ENCODE data around the gene FARP2. TPM values are rescaled to one million over a fixed set of nuclear protein-coding genes. Genes with fewer than 3 reads are reported as not detected.

The FARP2 gene
- total RNA-seq, 2 donors from 2014 or later = 48.1 to 67.4 TPM

DNA sequence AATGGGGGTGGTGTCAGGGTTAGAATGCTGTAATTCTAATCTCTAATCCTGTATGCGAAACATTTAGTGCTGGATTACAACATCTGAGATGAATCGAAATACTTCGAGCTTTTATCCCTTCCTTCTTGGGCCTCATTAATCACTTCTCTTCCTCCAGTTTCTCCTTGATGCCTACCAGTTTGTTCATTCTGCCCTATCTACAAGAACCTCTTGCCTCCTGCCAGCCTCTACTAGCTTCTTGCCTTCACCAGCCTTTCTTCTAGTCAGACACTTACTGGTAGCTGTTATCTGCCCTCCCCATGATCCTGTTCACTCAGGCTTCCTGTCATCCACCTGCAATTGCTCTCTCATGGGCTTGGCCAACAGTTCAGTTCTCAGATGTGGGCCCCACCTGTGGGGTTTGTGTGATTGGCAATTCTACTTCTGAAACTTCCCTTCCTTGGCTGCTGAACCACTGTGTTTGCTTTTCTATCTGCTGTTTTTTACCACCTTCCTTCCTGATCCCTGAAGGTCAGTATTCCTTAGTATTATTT is 15.4 kb upstream of the FARP2 start:
- no peak for TF ChIP-seq CTCF (IDR thresholded peaks at IDR 0.05)
- H3K27ac ChIP-seq = peak overlapping the region; percentile 70 to 74
- no peak for ATAC-seq (ENCODE audit: insufficient number of reproducible peaks, low FRiP score, low read depth)

GRCh38 chr2:241344925-241345651 is 11.0 kb upstream of the FARP2 start:
- no peaks in the 10 kb centered on the region for H3K27me3 ChIP-seq (replicated peaks; ENCODE audit: insufficient read depth)
- no peak overlapping the region for H3K4me3 ChIP-seq
- H3K36me3 ChIP-seq = peaks cover 74% of the 10 kb centered on the region
- ATAC-seq (ENCODE audit: insufficient number of reproducible peaks, low FRiP score, low read depth) = no peak
- H3K4me1 ChIP-seq (ENCODE audit: control insufficient read depth in 1 of 2, low read depth in 2 of 2) = peaks cover 7 to 12% of the 10 kb centered on the region in 2 donors
- H3K9me3 ChIP-seq = no peaks in the 10 kb centered on the region
- no peak for DNase-seq (ENCODE audit: low spot score)
- TF ChIP-seq CTCF (IDR thresholded peaks at IDR 0.05) = no peak
- no peak overlapping the region for H3K27ac ChIP-seq

More for the DNA sequence above, 15.4 kb upstream of the FARP2 start:
- Histone ChIP-seq H3K9me3 (no peaks in the 10 kb centered on the region), H3K36me3 (peaks cover 62% of the 10 kb centered on the region), H3K4me3 (no peak overlapping the region), H3K4me1 (ENCODE audit: control insufficient read depth in 1 of 2, low read depth in 2 of 2) (peaks cover 10 to 19% of the 10 kb centered on the region in 2 donors), H3K27me3 (replicated peaks; ENCODE audit: insufficient read depth) (no peaks in the 10 kb centered on the region)
- no peak for DNase-seq (ENCODE audit: low spot score)

DNA sequence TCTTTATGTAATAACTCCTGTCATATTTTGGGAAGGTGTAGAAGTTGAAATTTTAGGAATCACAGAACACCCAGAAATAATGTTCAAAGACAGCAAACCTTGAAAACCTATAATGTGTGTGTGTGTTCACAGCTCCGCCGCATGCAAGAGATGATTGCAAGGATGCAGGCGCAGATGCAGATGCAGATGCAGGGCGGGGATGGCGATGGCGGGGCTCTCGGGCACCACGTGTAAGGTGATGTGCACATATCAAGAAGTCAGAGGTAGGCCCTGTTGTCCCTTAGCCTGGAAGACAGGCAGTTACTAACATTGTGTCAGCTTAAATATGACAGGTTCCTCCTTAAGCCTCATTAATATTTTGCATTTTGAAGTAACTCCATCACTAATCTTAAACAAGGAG is 6.1 kb upstream of the FARP2 start:
- H3K36me3 ChIP-seq = peaks cover 57% of the 10 kb centered on the region
- ATAC-seq (ENCODE audit: insufficient number of reproducible peaks, low FRiP score, low read depth) (no peak), DNase-seq (ENCODE audit: low spot score) (no peak)
- TF ChIP-seq CTCF (IDR thresholded peaks at IDR 0.05) = no peak
- no peak overlapping the region for H3K4me3 ChIP-seq
- no peak overlapping the region for H3K27ac ChIP-seq
- H3K27me3 ChIP-seq (replicated peaks; ENCODE audit: insufficient read depth) = no peaks in the 10 kb centered on the region
- H3K9me3 ChIP-seq = no peaks in the 10 kb centered on the region
- H3K4me1 ChIP-seq (ENCODE audit: control insufficient read depth in 1 of 2, low read depth in 2 of 2) = no peaks in the 10 kb centered on the region

DNA sequence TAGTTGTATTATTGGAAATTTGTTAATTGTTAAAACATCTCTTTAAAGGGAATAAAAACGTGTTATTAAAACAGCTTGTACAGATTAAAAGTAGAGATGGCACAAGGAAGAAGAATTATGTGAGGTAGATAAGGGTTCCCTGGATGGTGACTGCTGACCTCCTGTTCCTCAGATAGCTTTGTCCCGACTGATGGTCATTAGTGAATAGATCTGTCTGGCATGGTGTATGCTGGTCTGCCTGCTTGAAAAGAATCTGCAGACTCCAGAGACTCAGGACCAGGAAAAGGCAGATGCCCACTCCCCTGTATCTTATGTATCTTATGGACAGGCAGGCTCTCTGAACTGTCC is 5.6 kb upstream of the FARP2 start:
- no peak for ATAC-seq (ENCODE audit: insufficient number of reproducible peaks, low FRiP score, low read depth)
- H3K27me3 ChIP-seq (replicated peaks; ENCODE audit: insufficient read depth) = no peaks in the 10 kb centered on the region
- DNase-seq (ENCODE audit: low spot score) = no peak
- H3K27ac ChIP-seq = no peak overlapping the region
- peaks cover 52% of the 10 kb centered on the region for H3K36me3 ChIP-seq
- H3K4me3 ChIP-seq = no peak overlapping the region
- TF ChIP-seq CTCF (IDR thresholded peaks at IDR 0.05) = no peak
- H3K9me3 ChIP-seq = no peaks in the 10 kb centered on the region
- no peaks in the 10 kb centered on the region for H3K4me1 ChIP-seq (ENCODE audit: control insufficient read depth in 1 of 2, low read depth in 2 of 2)

DNA sequence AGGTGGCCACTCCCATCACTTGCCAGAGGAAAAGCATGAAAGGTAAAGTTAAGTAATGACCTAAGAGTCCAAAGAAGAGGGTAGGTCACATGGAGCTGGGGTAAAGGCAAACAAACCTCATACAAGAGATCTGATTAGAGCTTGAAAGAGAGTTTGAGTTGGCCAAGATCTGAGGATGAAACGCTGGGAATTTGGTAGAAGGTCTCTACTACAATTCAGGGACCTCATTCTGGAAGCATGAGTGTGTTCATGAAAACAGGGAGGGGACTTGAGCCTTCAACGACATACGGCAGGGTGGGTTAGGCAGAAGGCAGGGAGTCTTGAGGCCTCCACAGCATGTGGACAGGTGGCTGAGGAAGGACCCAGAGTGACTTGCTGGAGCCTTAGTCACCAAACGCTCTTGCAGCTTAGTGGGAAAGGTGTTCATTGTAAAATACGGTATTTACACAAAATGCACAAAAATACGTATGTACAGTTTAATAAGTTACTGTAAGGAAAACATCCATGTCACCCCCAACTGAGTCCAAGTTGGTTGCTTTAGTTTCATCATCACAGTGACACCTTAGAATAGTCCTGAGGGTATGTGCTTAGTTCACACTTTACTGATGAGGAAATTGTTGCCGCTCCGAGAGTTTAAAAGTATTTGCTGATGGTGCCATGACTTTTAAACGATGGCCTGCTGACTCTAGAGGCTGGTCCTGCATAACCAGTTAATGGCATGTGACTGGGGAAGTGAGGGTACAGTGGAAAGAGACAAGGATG is 5.0 kb upstream of the FARP2 start:
- no peak overlapping the region for H3K4me3 ChIP-seq
- peaks cover 47% of the 10 kb centered on the region for H3K36me3 ChIP-seq
- no peak overlapping the region for H3K27ac ChIP-seq
- ATAC-seq (ENCODE audit: insufficient number of reproducible peaks, low FRiP score, low read depth) = no peak
- TF ChIP-seq CTCF (IDR thresholded peaks at IDR 0.05) = no peak
- no peaks in the 10 kb centered on the region for H3K9me3 ChIP-seq
- no peaks in the 10 kb centered on the region for H3K4me1 ChIP-seq (ENCODE audit: control insufficient read depth in 1 of 2, low read depth in 2 of 2)
- H3K27me3 ChIP-seq (replicated peaks; ENCODE audit: insufficient read depth) = no peaks in the 10 kb centered on the region
- DNase-seq (ENCODE audit: low spot score) = no peak
